Panc1 (cell line): ENCODE measurements around the gene TUB. TPM values are rescaled to one million over a fixed set of nuclear protein-coding genes. Genes with fewer than 3 reads are reported as not detected.

Source experiments
- ATAC-seq: fragments of 200-7000 bp; cut with Tn5 transposase; 2 replicates; pipeline ENCODE4 v1.9.1; 2020; ENCODE audit warnings: mild to moderate bottlenecking, moderate library complexity
- BruUV-seq: library from RNA; stranded (reverse); fragments of 400-500 nt; replicated peaks from 2 replicates; lab custom pipeline; 2021; lab: Mats Ljungman, UMichigan
- CTCF ChIA-PET: fragments of 300-600 bp; sonication (Branson Sonifier 250); formaldehyde crosslinking; loops from one replicate; lab custom pipeline; 2022; ENCODE audit warnings: antibody characterized with exemption; lab: Charles Lee
- POLR2A ChIA-PET: fragments of 300-600 bp; sonication (Branson Sonifier 250); formaldehyde crosslinking; loops from one replicate; lab custom pipeline; 2022; ENCODE audit warnings: antibody characterized with exemption; lab: Charles Lee
- DNase-seq: peaks from one replicate; pipeline ENCODE4 v3.0.0-alpha.2; 2010; ENCODE audit warnings: low read depth, low spot score
- H3K27ac ChIP-seq: 2 replicates; pipeline ENCODE4 v1.5.1; 2011; ENCODE audit warnings: mild to moderate bottlenecking, low read length, inconsistent platforms
- H3K27me3 ChIP-seq: fragments of 200-500 bp; sonication (Bioruptor generic); 2 replicates; pipeline ENCODE4 v1.6.0; 2014; ENCODE audit warnings: low read length, inconsistent platforms; ENCODE audit not compliant: control insufficient read depth, insufficient read depth
- H3K36me3 ChIP-seq: fragments of 200-500 bp; sonication (Bioruptor generic); 2 replicates; pipeline ENCODE4 v1.5.1; 2014; ENCODE audit warnings: inconsistent platforms, mild to moderate bottlenecking, low read length, moderate library complexity; ENCODE audit not compliant: control insufficient read depth, insufficient read depth
- H3K4me1 ChIP-seq: 2 replicates; pipeline ENCODE4 v1.5.1; 2011; ENCODE audit warnings: inconsistent platforms, mild to moderate bottlenecking, low read length, moderate library complexity; ENCODE audit not compliant: control insufficient read depth, insufficient read depth
- H3K4me3 ChIP-seq, 2 experiments: 2 replicates each; pipeline ENCODE4 v1.5.1; 2011 to 2012; ENCODE audit warnings: low read depth in 2 of 2, low read length in 2 of 2, mild to moderate bottlenecking in 2 of 2, inconsistent platforms in 1 of 2, moderate library complexity in 1 of 2
- H3K9me3 ChIP-seq: fragments of 200-500 bp; sonication (Bioruptor generic); 2 replicates; pipeline ENCODE4 v1.5.1; 2014; ENCODE audit warnings: low read depth, mild to moderate bottlenecking, inconsistent platforms, low read length, moderate library complexity; ENCODE audit not compliant: control insufficient read depth, insufficient read depth
- POLR2AphosphoS5 ChIP-seq: IDR thresholded peaks from 2 replicates; pipeline ENCODE4 v1.6.1; 2012; ENCODE audit warnings: mild to moderate bottlenecking, low read depth, low read length, moderate library complexity
- SIN3A ChIP-seq: IDR thresholded peaks from 2 replicates; pipeline ENCODE4 v1.6.1; 2012; ENCODE audit warnings: low read depth, mild to moderate bottlenecking, low read length, moderate library complexity, borderline replicate concordance; ENCODE audit not compliant: insufficient read depth
- TCF7L2 ChIP-seq: IDR thresholded peaks from 2 replicates; pipeline ENCODE4 v1.6.1; 2011; ENCODE audit warnings: mild to moderate bottlenecking, low read depth, low read length, inconsistent platforms
- in situ Hi-C: cut with HindIII; loops from 2 replicates; pipeline ENCODE4 v1.10.0; 2016; ENCODE audit warnings: low sequenced_read_pairs, low pct_unique_long_range_greater_than_20kb
- intact Hi-C: fragments of 100-400 bp; cut with micrococcal nuclease; formaldehyde crosslinking; loops from one replicate; pipeline ENCODE4 v1.10.0; 2022; ENCODE audit not compliant: unreplicated experiment
- total RNA-seq: library from RNA; stranded (reverse); gene quantifications from one replicate; pipeline ENCODE4 v1.2.1, GENCODE V29; 2021; ENCODE audit not compliant: unreplicated experiment
- TF ChIP-seq, protein P1 (sequence below): fragments of 450-650 bp; IDR thresholded peaks from 2 replicates; pipeline ENCODE4 v1.5.1; 2017; ENCODE audit warnings: mild to moderate bottlenecking
- TF ChIP-seq, protein P2 (sequence below), 2 experiments: IDR thresholded peaks; 2 replicates each; pipeline ENCODE4 v1.6.1; 2011 to 2012; ENCODE audit warnings: low read depth in 2 of 2, control low read depth in 1 of 2, low read length in 1 of 2, mild to moderate bottlenecking in 1 of 2, moderate library complexity in 1 of 2; ENCODE audit not compliant: insufficient read depth in 1 of 2

The TUB gene
- total RNA-seq, 1 experiment from 2014 or later = 4.3 TPM

DNA sequence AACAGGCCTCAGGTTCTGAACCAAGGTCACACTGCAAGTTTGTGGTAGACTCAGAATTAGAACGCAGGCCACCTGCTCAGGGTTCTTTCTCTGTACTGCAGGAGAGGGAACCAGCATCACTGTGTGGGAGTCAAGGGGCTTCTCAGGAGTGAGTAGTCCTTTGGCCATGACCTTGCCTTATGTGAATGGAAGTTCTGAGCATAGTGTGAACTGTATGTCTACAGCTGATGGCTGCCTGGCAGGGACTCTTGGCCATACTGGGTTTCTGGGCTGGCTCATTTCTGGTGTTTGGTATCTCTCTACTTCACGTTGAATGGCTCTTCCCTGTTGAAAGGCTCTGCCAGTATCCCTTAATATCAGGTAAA is 40.1 kb upstream of the TUB start:
- TF ChIP-seq SIN3A (no peak), TCF7L2 (no peak), POLR2AphosphoS5 (no peak)
- TF ChIP-seq, protein P1, sequence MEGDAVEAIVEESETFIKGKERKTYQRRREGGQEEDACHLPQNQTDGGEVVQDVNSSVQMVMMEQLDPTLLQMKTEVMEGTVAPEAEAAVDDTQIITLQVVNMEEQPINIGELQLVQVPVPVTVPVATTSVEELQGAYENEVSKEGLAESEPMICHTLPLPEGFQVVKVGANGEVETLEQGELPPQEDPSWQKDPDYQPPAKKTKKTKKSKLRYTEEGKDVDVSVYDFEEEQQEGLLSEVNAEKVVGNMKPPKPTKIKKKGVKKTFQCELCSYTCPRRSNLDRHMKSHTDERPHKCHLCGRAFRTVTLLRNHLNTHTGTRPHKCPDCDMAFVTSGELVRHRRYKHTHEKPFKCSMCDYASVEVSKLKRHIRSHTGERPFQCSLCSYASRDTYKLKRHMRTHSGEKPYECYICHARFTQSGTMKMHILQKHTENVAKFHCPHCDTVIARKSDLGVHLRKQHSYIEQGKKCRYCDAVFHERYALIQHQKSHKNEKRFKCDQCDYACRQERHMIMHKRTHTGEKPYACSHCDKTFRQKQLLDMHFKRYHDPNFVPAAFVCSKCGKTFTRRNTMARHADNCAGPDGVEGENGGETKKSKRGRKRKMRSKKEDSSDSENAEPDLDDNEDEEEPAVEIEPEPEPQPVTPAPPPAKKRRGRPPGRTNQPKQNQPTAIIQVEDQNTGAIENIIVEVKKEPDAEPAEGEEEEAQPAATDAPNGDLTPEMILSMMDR = no peak
- TF ChIP-seq, protein P2, sequence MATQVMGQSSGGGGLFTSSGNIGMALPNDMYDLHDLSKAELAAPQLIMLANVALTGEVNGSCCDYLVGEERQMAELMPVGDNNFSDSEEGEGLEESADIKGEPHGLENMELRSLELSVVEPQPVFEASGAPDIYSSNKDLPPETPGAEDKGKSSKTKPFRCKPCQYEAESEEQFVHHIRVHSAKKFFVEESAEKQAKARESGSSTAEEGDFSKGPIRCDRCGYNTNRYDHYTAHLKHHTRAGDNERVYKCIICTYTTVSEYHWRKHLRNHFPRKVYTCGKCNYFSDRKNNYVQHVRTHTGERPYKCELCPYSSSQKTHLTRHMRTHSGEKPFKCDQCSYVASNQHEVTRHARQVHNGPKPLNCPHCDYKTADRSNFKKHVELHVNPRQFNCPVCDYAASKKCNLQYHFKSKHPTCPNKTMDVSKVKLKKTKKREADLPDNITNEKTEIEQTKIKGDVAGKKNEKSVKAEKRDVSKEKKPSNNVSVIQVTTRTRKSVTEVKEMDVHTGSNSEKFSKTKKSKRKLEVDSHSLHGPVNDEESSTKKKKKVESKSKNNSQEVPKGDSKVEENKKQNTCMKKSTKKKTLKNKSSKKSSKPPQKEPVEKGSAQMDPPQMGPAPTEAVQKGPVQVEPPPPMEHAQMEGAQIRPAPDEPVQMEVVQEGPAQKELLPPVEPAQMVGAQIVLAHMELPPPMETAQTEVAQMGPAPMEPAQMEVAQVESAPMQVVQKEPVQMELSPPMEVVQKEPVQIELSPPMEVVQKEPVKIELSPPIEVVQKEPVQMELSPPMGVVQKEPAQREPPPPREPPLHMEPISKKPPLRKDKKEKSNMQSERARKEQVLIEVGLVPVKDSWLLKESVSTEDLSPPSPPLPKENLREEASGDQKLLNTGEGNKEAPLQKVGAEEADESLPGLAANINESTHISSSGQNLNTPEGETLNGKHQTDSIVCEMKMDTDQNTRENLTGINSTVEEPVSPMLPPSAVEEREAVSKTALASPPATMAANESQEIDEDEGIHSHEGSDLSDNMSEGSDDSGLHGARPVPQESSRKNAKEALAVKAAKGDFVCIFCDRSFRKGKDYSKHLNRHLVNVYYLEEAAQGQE (IDR thresholded peaks at IDR 0.05; ENCODE audit: insufficient read depth in 1 of 2, low read depth in 2 of 2, low read length in 1 of 2) = no peak
- Histone ChIP-seq H3K36me3 (no peaks in the 10 kb centered on the region), H3K9me3 (no peaks in the 10 kb centered on the region), H3K27ac (no peak overlapping the region), H3K4me1 (no peaks in the 10 kb centered on the region), H3K4me3 (no peak overlapping the region), H3K27me3 (peaks cover 9% of the 10 kb centered on the region)
- no TSS peak for BruUV-seq
- DNase-seq (no peak), ATAC-seq (no peak)
- intact Hi-C loops (no loop called here), in situ Hi-C loops (no loop called here)
- ChIA-PET POLR2A (no interaction called here), CTCF (no interaction called here)

DNA sequence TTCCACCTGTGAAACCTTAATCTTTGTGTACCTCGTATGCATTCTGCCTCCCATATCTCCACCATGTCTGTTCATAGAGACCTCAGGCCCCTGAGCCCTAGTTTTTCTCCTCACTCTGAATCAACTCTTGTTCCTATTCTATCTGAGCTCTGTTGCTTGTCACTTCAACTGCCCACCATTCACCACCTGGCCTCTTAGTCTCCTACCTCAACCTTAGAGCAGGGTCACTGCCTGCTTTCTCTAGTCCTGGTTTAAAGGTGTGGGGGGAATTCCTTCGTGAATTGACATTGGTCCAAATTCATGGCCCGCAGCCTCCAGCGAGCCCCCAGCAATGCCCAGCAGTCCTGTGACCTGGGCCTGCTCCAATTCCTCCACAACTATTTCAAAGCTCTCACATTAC is 39.4 kb upstream of the TUB start:
- TF ChIP-seq, protein P1 = no peak
- TF ChIP-seq POLR2AphosphoS5 (no peak), SIN3A (no peak), TCF7L2 (no peak)
- TF ChIP-seq, protein P2 (IDR thresholded peaks at IDR 0.05; ENCODE audit: insufficient read depth in 1 of 2, low read depth in 2 of 2, low read length in 1 of 2) = no peak
- Histone ChIP-seq H3K27ac (no peak overlapping the region), H3K4me1 (no peaks in the 10 kb centered on the region), H3K9me3 (no peaks in the 10 kb centered on the region), H3K27me3 (peaks cover 12% of the 10 kb centered on the region), H3K4me3 (no peak overlapping the region), H3K36me3 (no peaks in the 10 kb centered on the region)
- no peak for DNase-seq
- ChIA-PET CTCF (no interaction called here), POLR2A (no interaction called here)
- ATAC-seq = no peak
- BruUV-seq = no TSS peak
- in situ Hi-C loops = no loop called here
- intact Hi-C loops = no loop called here
